GM12872 (cell line): ENCODE results near the gene FZD10.

Experiments used
- TF ChIP-seq, protein P1 (sequence below): IDR thresholded peaks from 3 replicates; pipeline ENCODE4 v1.5.1; 2011; ENCODE audit warnings: low read depth, mild to moderate bottlenecking, low read length, moderate library complexity; ENCODE audit not compliant: insufficient read depth

FZD10 gene

DNA sequence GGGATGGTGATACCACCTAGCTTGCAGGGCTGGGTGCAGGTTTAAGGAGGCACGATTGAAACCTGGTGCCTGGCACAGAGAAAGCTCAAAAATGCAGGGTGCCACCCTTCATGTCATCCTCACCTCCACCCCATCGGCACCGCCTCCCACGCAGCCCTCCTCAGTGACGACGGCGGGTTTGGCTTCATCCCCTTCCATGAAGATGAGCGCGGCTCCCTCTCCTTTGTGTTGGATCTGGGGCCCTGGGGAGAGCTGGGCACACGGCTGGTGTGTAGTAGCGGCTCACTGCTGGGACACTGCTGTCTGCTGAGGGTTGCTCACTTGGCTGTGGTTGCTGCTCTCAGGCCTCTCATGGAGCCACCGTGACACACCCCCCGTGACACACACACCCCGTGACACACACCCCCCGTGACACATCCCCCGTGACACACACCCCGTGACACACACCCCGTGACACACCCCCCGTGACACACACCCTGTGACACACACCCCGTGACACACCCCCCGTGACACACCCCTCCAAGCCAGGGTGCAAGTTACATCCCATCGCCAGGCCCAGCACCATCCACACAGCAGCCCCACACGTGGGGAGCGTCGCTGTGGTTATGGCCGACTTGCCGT is 42.9 kb upstream of the FZD10 start:
- TF ChIP-seq, protein P1, sequence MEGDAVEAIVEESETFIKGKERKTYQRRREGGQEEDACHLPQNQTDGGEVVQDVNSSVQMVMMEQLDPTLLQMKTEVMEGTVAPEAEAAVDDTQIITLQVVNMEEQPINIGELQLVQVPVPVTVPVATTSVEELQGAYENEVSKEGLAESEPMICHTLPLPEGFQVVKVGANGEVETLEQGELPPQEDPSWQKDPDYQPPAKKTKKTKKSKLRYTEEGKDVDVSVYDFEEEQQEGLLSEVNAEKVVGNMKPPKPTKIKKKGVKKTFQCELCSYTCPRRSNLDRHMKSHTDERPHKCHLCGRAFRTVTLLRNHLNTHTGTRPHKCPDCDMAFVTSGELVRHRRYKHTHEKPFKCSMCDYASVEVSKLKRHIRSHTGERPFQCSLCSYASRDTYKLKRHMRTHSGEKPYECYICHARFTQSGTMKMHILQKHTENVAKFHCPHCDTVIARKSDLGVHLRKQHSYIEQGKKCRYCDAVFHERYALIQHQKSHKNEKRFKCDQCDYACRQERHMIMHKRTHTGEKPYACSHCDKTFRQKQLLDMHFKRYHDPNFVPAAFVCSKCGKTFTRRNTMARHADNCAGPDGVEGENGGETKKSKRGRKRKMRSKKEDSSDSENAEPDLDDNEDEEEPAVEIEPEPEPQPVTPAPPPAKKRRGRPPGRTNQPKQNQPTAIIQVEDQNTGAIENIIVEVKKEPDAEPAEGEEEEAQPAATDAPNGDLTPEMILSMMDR = no peak

DNA sequence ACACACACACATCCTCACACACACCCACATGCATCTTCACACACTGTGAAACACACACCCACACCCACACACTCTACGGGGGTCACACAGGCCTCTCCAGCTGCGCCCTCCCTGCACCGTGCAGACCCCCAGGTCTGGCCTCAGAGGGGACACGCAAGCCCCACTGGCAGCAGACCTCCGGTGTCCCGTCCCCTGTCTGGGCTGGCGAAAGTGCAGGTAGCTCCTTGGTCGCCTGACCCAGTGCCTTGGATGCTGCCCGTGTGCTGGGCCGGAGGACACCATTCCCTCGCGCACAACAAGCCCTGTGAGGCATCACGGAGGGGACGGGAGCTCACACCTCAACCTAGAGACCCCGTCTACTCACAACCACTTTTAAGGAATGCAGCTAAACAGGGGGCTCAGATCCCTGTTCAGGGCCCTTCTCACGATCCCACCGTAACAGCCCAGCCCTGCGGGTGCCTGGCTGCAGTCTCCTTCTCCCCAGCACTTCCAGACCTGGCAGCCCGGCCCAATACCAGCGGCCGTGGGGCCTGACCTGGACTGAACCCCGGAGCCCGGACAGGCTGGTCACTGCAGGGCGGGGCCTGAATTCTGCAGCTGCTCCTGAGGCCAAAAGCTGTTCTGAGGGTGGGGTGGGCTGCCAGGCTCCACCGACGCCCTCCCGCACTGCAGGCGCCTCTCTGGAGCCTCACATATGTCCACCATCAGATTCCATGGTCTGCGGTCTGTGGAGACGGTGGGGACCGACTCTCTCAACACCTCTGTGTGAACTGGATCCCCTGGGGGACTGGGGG is 42.1 kb upstream of the FZD10 start:
- TF ChIP-seq, protein P1 = no peak

DNA sequence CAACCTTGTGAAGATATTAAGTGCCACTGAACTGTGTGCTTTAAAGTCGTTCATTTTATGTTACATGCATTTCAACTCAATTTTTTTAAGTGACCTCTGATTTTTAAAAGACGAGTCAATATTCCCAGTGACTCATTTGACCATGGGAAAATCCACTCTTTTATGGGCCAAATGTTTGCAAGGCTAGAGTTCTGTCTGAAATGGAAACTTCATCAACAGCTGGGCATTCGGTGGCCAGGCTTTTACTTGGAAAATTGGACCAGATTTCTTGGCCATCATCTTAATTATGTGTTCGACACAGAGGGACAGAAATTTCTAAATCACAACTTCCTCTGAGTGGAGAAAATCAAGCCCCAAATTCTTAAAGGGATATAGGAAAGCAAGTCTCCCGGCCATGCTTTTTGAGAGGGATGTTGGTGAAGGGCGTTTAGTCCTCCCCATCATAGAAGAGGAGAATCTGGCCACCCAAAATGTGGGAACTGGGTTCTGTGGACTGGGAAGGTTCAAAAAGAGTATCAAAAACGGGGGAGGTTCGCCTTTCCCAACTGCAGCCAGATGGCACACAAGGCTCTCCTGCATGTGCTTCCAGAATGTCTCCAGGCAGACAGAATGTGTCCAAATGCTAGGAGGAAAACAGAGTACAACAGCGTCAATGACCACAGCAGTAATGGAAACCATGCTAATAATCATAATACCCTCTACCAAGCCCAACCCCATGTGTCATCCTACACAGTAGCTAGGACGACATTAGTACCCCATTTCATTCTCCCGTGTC is 40.9 kb upstream of the FZD10 start:
- TF ChIP-seq, protein P1 = no peak

DNA sequence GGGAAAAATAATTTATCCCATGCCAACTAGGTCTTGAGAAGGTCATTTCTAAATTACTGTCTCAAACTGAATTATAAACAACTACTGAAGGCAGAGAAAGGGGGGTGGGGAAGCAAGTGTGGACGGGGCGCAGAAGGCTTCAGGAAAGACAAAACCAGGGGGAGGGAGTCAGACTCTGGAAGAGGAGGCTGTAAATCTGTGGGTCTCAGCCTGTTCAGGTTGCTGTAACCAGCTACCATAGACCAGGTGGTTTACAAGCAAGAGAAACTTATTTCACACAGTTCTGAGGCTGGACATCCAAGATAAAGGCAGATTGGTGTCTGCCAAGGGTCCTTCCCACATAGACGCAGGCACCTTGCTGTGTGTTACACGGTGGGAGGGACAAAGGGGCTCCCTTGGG is 39.9 kb upstream of the FZD10 start:
- TF ChIP-seq, protein P1 = no peak

DNA sequence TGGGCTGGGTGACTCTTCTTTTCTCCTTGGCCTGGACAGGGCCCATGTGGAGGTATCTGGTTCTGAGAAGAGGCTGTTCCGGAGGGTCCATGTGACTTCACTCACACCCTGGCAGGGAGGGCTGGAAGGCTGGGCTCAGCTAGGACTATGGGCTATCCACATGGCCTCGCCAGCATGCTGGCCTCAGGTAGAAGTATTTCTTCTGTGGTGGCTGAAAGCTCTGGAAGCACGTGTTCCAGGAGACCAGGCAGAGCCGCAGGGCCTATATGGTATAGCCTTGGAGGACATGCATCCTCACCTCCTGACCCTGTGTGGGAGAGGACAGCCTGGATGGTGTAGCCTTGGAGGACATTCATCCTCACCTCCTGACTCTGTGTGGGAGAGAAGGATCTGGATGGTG is 38.2 kb upstream of the FZD10 start:
- TF ChIP-seq, protein P1 = no peak

DNA sequence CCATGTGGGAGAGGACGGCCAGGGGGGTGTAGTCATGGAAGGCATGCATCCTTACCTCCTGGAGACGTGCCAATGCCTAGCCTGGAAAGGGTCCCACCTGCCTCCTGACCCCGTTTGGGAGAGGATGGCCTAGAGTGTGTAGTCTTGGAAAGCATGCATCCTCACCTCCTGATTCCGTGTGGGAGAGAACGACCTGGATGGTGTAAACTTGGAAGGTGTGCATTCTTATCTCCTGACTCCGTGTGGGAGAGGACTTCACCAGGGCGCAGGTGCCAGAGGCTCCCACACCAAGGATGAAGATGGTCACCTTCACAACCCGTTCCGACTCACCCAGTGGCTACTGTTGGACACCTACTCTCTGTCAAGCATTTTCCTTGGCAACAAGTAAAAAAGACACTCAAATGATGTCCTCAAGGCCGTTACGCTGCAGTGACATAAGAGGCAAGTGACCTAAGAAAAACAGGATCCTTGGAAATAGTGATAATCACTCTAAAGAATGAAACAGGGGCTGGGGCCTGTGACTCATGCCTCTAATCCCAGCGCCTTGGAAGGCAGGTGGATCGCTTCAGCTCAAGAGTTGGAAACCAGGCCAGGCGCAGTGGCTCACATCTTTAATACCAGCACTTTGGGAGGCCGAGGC is 37.5 kb upstream of the FZD10 start:
- TF ChIP-seq, protein P1 = no peak

DNA sequence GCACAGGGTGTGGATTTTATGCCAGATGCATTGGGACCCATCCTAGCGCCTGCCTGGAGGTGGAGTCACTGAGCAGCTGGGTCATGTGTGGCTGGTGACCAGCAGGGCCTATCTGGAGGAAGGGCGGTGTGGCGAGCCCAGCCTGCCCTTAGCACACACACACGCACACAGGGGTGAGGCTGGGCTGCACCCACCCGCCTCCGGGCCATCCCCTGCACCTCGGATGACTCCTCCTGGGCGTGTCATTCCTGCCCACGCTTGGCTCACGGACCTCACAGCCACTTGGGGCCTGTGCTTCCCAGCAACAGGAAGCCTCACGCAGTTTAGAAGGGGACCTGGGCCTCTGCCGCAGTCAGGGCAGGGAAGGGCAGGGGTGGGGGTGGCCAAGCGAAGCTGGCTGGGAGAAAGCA is 36.2 kb upstream of the FZD10 start:
- TF ChIP-seq, protein P1 = no peak
